WTC11 (cell line): ENCODE results near the gene AGAP1.

Experiments used
- CTCF ChIP-seq: fragments of 200-600 bp; IDR thresholded peaks from 2 replicates; pipeline ENCODE4 v1.8.0; 2022; ENCODE audit warnings: antibody characterized with exemption
- E2F1 ChIP-seq: sonication (generic); formaldehyde crosslinking; IDR thresholded peaks from 2 replicates; pipeline ENCODE4 v1.8.0; 2022; ENCODE audit warnings: mild to moderate bottlenecking, missing genetic modification reagents
- FOXP1 ChIP-seq: sonication (generic); formaldehyde crosslinking; IDR thresholded peaks from 2 replicates; pipeline ENCODE4 v1.8.0; 2022; ENCODE audit warnings: missing genetic modification reagents, mild to moderate bottlenecking, moderate library complexity, borderline replicate concordance
- MYBL2 ChIP-seq: sonication (generic); formaldehyde crosslinking; IDR thresholded peaks from 2 replicates; pipeline ENCODE4 v1.8.1; 2023; ENCODE audit warnings: mild to moderate bottlenecking, moderate library complexity, missing genetic modification reagents
- NFE2L1 ChIP-seq: sonication (generic); formaldehyde crosslinking; IDR thresholded peaks from 2 replicates; pipeline ENCODE4 v1.8.1; 2023; ENCODE audit warnings: missing genetic modification reagents
- SP1 ChIP-seq: sonication (generic); formaldehyde crosslinking; conservative IDR thresholded peaks from 2 replicates; pipeline ENCODE4 v1.8.1; 2022; ENCODE audit warnings: missing genetic modification reagents
- TEAD1 ChIP-seq: sonication (generic); formaldehyde crosslinking; IDR thresholded peaks from 2 replicates; pipeline ENCODE4 v1.8.0; 2022; ENCODE audit warnings: mild to moderate bottlenecking, missing genetic modification reagents
- USF1 ChIP-seq: sonication (generic); formaldehyde crosslinking; IDR thresholded peaks from 2 replicates; pipeline ENCODE4 v1.8.0; 2022; ENCODE audit warnings: mild to moderate bottlenecking, missing genetic modification reagents
- ZNF532 ChIP-seq: fragments of 250-450 bp; sonication (Bioruptor Pico); IDR thresholded peaks from 2 replicates; pipeline ENCODE4 v1.9.0; 2021; ENCODE audit warnings: mild to moderate bottlenecking, borderline replicate concordance

GRCh38 chr2:236133410-236134012 is 639.7 kb downstream of the AGAP1 start:
- no peak for TF ChIP-seq CTCF
- no peak for TF ChIP-seq FOXP1 (CRISPR knock-in tag)
- TF ChIP-seq SP1 (CRISPR knock-in tag), result no peak
- TF ChIP-seq NFE2L1 (CRISPR knock-in tag), result no peak
- TF ChIP-seq MYBL2, result no peak
- no peak for TF ChIP-seq USF1 (CRISPR knock-in tag)
- TF ChIP-seq E2F1 (CRISPR knock-in tag), result no peak
- TF ChIP-seq TEAD1 (CRISPR knock-in tag), result no peak
- TF ChIP-seq ZNF532 (CRISPR knock-in tag), result no peak
